Limb (tissue), 2 donors: Measurements from ENCODE around the gene C5orf52.
"Not testable (repeated sequence)": the region's sequence is repeated elsewhere in the genome, so short reads cannot be mapped to it uniquely, and the experiment has no call there.

Experiments
- DNase-seq, 2 donors: peaks; one replicate each; pipeline ENCODE4 v3.0.0-alpha.2; 2016; ENCODE audit errors: extremely low spot score in 2 of 2

Gene C5orf52

DNA sequence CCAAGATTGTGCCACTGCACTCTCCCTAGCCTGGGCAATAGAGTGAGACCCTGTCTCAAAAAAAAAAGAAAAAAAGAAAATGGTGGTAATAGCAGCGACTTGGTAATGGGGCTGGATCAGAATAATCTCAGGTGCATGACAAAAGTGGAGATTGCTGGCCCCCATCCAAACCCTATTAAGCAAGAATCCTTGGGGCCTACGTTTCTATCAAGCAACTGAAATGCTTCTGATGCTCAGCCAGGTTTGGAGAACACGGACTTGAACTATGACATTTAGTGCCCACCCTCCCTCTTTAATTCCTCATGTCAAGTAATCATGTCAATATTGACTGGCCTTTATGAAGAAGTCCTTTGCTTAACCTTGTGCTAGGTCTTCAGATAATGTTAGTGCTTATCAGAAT lies 6.6 kb downstream of the C5orf52 start:
- DNase-seq = no peak

DNA sequence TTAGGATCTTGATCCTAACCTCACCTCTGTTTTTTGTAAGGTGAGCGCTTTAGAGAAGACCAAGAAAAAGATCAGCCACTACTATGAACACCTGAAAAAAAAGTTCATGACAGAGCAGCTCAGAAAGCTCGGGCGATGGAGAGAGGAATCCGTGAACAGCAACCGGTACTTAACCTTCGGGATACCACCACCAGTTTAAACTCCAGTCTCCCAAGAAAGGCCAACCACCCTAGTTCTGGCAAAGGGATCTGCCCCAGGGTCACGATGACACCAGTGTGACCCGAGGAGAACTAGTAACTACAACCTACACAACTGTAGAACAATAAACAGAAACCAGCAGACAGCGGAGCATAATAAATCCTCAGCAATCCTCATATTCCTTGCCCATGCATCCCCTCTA lies 8.5 kb downstream of the C5orf52 start:
- no peak for DNase-seq

- DNase-seq = no peak
Observed at GRCh38 chr5:157680239-157680638, 8.9 kb downstream of the C5orf52 start.

GRCh38 chr5:157681048-157681447 lies 9.7 kb downstream of the C5orf52 start:
- no peak for DNase-seq

DNA sequence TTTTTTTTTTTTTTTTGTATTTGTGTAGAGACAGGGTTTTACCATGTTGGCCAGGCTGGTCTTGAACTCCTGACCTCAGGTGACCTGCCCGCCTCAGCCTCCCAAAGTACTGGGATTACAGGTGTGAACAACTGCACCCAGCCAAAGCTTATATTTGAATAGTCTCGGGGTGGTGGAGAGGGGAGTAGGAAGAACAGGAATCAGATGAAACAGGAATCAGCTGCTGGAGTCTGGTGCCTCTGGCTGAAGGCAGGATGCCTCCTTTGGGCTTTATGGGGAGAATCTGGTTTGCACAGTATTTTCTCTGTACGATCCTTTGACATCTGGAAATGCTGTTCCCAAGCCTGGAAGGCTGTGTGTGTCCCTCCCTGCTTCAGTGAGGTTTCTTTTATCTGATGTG lies 10.9 kb downstream of the C5orf52 start:
- no peak for DNase-seq

DNA sequence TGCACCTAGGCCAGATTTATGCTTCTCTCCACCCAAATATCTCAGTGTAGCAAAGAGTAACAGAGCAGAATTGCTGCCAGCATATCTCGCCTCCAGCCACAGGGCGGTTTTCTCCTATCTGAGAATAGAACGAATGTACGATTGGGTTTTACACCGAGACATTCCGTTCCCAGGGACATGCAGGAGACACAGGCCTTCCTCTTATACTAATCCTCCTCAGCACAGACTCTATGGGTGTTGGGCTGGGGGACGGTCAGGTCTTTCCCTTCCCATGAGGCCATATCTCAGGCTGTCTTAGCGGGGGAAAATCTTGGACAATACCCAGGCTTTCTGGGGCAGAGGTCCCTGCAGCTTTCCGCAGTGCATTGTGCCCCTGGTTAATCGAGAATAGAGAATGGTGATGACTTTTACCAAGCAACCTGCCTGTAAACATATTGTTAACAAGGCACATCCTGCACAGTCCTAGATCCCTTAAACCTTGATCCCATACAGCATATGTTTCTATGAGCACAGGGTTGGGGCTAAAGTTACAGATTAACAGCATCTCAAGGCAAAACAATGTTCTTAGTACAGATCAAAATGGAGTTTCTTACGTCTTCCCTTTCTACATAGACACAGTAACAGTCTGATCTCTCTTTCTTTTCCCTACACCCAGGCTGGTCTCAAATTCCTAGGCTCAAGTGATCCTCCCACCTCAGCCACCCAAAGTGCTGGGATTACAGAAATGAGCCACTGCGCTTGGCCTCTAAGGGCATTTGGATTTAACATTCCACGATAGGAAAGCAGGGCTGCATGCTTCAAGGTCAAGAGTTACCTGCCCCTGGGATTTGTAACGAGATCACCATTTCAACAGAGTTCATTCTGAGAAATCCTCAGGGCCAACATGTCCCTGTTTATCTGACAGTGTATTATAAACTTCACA lies 15.2 kb downstream of the C5orf52 start:
- not testable (repeated sequence) for DNase-seq

DNA sequence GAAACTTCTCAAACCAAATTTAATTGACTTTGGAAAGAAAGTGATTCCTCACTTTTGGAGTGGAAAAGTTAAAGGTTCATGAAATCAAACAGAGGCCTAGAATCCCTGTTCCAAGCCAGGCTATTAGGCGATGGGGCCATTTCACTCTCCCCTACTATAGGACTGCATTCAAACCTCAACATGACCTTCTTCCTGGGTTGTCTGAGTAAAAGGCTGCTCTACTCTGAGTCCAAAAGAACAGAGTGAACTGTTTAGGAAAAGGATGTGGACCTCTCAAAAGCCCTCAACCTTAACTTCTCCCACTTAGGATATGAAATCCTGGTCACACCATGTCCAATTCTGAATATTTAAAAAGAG lies 15.8 kb downstream of the C5orf52 start:
- DNase-seq = no peak

GRCh38 chr5:157689942-157690689 lies 18.8 kb downstream of the C5orf52 start:
- DNase-seq = no peak

DNA sequence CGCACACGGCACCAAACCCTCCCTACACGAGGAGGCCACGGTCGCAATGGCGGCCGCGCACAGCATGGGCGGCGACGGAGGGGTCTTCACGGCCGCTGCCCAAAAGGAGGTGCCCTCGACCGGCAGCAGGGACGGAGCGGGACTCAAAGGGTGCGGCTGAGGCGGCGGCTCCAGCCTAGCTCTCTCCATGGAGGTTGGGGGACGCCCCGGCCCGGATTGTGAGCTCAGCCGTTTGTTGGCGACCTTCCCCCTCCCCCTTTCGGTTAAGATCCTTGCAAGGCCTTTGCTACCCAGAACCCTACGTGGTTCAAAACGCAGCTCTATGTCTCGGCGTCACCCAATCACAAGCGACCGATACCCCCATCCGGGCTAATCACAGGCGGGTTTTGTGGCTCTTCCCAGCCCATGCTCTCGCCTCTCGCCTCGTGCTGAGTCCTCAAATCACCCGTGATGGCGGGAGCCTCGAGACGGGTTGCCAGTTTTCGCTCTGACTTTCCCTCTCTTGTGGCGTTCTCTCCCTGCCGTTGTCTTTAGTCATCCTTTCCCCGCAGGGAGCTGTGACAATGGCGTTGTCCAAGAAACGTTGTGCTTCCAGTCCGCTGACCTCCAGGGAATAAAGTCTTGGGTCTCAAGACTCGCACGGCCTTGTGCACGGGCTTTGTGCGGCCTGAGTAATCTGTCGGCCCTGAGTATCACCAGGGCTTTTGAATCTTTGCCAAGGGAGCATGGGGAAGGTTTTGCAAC lies 19.5 kb downstream of the C5orf52 start:
- DNase-seq = no peak

- DNase-seq = not testable (repeated sequence)
Observed at GRCh38 chr5:157693816-157694215, 22.5 kb downstream of the C5orf52 start.

DNA sequence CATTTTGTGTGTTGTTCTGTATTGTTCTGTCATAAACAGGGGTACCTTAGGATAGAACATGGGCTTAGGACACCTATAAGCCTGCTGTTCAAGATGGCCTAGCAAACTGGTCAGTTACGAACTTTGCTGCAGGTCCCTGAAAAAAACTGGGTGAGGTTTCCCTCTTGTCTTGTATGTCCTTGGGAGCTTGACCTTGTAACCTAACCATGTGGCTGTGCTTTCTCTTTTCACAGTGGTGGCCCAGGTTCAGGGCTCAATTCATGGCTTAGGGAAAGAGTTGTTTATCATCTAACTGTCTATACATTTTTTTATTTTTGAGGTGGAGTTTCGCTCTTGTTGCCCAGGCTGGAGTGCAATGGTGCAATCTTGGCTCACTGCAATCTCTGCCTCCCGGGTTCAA lies 24.8 kb downstream of the C5orf52 start:
- DNase-seq = not testable (repeated sequence)

GRCh38 chr5:157698674-157699073 lies 27.3 kb downstream of the C5orf52 start:
- DNase-seq = not testable (repeated sequence)

GRCh38 chr5:157703736-157704135 lies 32.4 kb downstream of the C5orf52 start:
- DNase-seq = no peak

DNA sequence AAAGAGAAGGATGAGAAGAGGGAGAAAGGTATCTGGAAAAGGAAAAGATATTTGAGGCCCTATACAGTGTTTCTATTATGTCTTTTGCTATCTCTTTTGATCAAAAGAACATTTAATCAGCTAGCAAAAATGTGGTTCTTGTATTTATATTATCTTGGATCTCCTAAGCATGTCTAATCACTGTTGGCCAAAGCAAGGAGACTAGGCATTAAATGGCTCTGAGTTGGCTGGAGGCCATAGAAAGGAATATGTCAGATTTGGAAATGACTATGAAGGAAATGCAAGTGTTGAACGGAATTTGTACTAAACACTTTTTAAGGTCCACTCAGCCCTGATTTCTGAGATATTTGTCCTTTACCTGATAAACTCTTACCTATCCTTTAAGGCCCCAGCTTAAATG lies 37.5 kb downstream of the C5orf52 start:
- DNase-seq = no peak

DNA sequence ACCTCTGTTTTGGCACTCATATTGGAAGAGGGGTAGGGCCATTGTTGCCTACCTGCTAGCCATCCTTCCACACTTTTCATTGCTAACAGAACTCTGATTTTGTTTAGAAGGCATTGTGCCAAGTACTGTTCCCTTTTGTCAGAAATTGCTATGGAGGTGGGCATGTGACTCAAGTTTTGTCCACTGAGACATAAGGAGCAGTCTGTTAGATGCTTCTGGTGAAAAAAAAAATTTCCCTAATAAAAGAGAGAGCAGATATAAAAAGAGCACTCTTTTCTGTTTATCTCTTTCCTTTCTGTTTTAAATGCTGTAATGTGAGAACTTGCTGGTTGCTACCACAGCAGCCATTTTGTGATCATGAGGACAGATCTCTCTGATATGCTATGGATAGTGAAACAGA lies 38.0 kb downstream of the C5orf52 start:
- no peak for DNase-seq

DNA sequence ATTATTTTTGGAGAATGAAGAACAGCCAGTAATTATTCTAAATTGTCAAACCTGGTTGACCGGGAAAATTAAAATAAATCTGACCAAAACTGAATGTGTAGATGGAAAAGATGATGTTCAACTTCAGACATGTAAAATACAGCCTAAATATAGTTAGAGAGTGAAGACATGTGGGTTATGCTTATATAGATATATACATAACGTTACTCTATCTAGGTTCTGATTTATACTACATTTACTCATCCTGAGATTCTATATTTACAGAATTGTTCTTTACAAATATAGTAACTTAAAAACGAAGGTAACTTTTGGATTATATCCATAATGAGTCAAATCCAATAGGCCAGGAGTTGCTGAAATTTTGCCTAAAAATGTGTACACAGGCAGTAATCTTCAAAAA lies 39.1 kb downstream of the C5orf52 start:
- DNase-seq = no peak

DNA sequence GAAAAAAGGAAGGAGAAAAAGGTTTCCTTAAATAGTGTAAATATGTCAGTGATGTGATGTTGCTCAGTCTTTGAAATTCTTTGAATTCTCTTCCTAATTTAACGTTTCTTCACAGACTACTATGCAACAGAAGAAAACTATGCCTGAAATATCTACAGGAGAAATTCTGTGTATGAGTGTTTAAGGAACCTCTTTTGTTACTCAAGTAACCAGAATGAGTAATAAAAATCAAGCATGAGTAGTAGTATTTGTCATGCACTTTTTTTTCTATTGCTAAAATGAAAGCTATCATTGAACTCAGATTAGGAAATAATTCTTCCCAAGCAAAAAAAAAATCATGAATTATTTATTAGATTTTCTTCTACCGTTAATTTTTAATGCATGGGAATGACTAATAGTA lies 39.5 kb downstream of the C5orf52 start:
- DNase-seq = no peak

DNA sequence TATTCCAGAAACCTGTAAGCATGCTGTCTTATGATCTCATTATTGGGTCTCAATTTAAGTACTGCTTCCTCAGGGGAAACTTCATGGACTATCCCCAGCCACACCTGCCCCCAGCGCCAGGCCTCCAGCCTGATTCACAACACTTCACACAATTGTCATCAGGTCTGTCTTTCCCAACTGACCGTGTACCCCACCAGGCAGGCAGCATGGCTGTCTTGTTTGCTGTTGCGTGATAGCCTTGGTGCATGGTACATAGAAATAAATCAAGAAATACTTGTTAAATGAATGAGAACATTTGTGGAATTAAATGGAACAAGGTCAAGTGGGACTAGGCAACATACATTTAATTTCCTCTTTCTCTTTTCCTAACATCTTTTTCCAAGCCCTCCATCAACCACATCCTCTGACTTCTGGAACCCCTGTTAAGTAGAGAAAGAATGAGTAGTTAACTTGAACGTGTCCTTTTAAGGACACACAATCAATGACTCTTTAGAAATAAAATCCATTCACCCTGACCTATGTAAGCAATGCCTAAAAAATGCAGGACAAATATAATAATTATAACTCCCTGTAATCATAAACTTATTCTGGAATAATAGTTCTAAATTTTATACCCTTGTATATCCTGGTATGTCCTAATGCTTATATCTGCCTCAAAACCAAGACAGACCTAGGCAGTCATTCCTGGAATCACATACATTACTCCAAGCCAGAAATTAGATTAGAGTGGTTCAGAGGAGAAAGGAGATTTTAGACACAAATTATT lies 42.7 kb downstream of the C5orf52 start:
- no peak for DNase-seq

GRCh38 chr5:157714596-157714864 lies 43.2 kb downstream of the C5orf52 start:
- no peak for DNase-seq

- DNase-seq = peak; percentile 36 to 82
Observed at GRCh38 chr5:157718519-157718918, 47.2 kb downstream of the C5orf52 start.

DNA sequence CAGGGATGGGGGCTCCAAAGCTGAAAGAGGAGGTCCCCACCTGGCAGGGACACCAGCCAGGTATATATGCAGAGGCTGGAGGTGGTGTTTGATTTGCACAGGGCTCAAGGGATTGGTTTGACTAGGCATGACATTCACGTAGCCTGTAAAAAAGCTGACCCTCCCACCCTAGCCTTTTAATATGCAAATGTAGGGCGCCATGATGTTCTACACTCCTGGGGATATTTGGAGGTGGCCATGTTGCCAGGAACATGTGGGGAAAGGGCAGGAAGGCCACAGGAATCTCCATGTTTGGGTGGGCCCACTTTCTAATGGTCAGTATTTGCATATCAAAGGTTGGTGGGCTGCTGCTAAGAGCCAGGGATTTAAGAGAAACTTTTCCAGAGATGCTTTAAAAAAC lies 47.9 kb downstream of the C5orf52 start:
- no peak for DNase-seq

- no peak for DNase-seq
Observed at GRCh38 chr5:157721159-157721558, 49.8 kb downstream of the C5orf52 start.
